Activated CD4-positive, alpha-beta T cell treated with anti-CD3 and anti-CD28 coated beads, Interleukin-2, amount 10 ng/mL, durations not matched to agents 24 days and 14 days (primary cell): ENCODE results near the gene CPM. TPM values are rescaled to one million over a fixed set of nuclear protein-coding genes. Genes with fewer than 3 reads are reported as not detected.

ENCODE experiments used
- DNase-seq: peaks from one replicate; pipeline ENCODE4 v3.0.0; 2022
- H3K27ac Mint-ChIP-seq: one replicate; pipeline ENCODE4 v1.8.0; 2022; ENCODE audit warnings: mild to moderate bottlenecking, mixed read lengths
- H3K27me3 Mint-ChIP-seq: one replicate; pipeline ENCODE4 v1.8.0; 2022; ENCODE audit warnings: mixed read lengths
- H3K36me3 Mint-ChIP-seq: one replicate; pipeline ENCODE4 v1.8.0; 2022; ENCODE audit warnings: low read depth, mild to moderate bottlenecking, mixed read lengths
- H3K4me1 Mint-ChIP-seq: one replicate; pipeline ENCODE4 v1.8.0; 2021; ENCODE audit warnings: mixed read lengths
- H3K4me3 Mint-ChIP-seq: one replicate; pipeline ENCODE4 v1.8.0; 2022; ENCODE audit warnings: mild to moderate bottlenecking, moderate library complexity, mixed read lengths
- H3K9me3 Mint-ChIP-seq: one replicate; pipeline ENCODE4 v1.8.0; 2021; ENCODE audit warnings: mixed read lengths
- intact Hi-C: fragments of 100-400 bp; cut with micrococcal nuclease; formaldehyde crosslinking; loops from one replicate; pipeline ENCODE4 v1.15.1; 2023
- total RNA-seq: library from RNA; stranded (reverse); gene quantifications from 2 replicates; pipeline ENCODE4 v1.2.3, GENCODE V29; 2022

CPM gene
- 63.5 and 76.5 TPM in 2 replicates for total RNA-seq

DNA sequence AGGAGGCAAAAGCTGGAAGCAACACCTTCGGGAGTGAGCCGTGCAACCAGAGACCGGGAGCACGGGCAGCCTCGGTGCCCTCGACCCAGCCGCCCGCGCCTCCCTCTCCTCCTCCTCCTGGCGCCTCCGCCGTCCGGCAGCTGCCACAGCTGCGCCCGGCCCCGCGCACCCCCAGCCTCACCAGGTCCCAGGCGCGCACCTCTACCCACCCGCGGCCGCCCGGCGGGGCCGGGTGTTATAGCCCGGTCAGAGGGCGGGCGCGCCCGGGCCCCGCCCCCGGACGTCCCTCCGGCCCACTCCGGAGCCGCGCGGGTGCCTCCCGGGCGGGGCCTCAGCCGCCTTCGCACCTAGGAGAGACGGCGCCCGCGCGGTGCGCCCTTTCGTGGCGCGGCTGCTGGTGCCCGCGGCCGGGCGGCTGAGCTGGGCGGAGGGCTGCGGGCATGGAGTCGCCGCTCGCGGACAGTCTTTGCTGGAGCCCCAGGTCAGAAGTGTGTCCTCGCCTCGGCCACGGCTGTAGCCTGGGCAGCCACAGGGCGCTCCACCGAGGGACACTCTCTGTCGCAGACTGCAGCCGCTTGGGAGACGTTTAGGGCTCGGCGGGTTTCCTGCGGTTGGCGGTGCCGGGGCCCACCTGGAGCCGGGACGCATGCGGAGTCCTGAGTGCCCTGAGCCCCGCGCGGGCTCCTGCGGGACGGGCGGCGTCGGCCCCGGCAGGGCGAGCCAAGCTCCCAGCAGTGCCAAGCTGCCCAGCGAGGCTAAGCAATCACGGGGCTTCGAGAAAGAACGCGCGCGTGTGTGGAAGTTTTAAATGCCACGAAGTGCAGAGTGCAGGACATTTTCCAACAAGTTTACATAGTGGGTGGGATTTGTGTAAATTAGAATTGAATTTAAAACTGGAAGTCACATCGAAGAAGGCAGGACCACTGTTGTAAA lies at the start of gene CPM:
Gene CPM, minus strand, starts transcription at position 211 of the 933 bp plus-strand sequence. CDS start 334 bp downstream, outside the sequence.
- intact Hi-C loops, result loop anchor here (1.0 to 5.0 kb wide), 5 partner anchors 13 to 137 kb away; no protein-coding TSS in a partner anchor
- peaks cover 2% of the 10 kb centered on the region for H3K27me3 Mint-ChIP-seq
- peak within 1 kb of the TSS; percentile 94 for H3K4me3 Mint-ChIP-seq
- peaks cover 2% of the 10 kb centered on the region for H3K9me3 Mint-ChIP-seq
- H3K27ac Mint-ChIP-seq, result peak within 1 kb of the TSS; percentile 85
- DNase-seq, result peak; percentile 96
- peaks cover 24% of the 10 kb centered on the region for H3K36me3 Mint-ChIP-seq
- peaks cover 19% of the 10 kb centered on the region for H3K4me1 Mint-ChIP-seq

DNA sequence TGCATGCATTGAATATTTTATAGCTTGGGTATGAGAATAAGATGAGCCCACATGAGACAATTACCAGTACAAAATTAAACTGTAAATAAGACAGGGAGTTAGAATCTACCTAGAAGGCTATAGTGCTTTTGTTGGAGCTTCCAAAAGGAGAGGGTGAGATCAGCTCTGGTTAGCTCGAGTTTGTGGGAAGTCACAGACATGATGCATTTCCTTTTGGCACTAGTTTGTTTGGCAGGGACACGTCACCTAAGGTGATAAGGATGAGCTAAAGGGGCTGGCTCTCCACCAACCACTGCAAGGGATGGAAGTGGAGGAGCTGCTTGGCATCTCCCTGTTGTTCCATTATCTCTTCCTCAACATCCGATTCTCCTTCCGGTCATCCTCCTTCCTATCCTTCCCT lies 48.5 kb upstream of the CPM start:
- no peak for DNase-seq
- intact Hi-C loops, result no loop called here
- Mint-ChIP-seq H3K27ac (no peak overlapping the region), H3K9me3 (peaks cover 23% of the 10 kb centered on the region), H3K36me3 (peaks cover 2% of the 10 kb centered on the region), H3K4me3 (no peak overlapping the region), H3K4me1 (peaks cover 6% of the 10 kb centered on the region), H3K27me3 (no peaks in the 10 kb centered on the region)

DNA sequence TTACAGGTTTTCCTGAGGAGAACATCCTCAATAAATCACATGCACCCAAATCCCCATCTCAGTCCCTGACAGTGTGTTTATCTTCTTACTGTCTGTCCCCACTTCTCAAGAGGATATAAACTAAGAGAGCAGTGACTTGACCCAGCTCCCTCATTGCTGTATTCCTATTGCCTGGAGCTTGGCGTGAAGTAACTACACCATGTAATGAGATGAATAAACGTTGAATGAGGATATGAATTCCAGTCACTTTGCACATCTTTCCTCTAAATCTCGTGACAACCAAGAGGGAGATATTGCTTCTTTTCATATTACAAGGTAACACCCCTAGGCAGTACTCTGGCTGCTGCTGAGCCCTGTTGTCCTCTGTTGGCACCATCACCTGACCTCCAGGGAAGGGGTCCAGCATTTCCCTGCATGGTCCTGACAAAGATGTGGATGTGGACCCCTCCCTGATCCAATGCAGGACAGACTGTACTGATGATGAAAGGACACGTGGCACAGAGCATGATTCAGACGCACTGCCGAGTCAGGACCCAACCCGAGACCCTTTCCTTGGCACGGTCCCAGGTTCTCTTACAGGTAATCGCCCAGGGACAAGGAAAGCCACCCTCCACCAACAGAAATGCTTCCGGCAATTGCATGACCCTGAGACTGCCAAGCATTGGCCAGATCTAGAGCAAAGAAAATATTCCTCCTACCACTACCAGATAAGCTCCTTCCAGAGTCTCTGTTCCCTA lies 47.7 kb upstream of the CPM start:
- intact Hi-C loops, result no loop called here
- H3K27ac Mint-ChIP-seq, result no peak overlapping the region
- no peak overlapping the region for H3K4me3 Mint-ChIP-seq
- peaks cover 23% of the 10 kb centered on the region for H3K9me3 Mint-ChIP-seq
- no peak for DNase-seq
- H3K27me3 Mint-ChIP-seq, result no peaks in the 10 kb centered on the region
- H3K36me3 Mint-ChIP-seq, result peaks cover 2% of the 10 kb centered on the region
- H3K4me1 Mint-ChIP-seq, result peaks cover 6% of the 10 kb centered on the region

DNA sequence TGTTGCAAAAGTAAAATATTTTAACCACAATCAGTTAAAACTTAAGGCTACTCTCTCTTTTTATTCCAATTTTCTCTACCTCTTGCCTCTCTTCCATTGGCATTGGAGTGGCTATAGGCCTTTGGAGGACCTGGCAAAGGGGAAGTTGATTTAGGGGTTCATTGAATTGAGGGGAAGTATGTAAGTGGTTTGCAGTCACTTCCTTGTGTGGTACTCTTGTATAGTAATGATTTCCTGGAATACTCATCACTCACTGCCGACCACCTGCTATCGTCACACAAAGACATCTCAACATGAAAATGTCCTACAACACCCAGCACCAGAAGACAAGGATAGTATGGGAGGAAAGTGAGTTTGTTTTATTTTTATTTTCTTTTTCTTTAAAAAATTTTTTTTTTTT lies 45.7 kb upstream of the CPM start:
- Mint-ChIP-seq H3K4me3 (no peak overlapping the region), H3K36me3 (peaks cover 2% of the 10 kb centered on the region), H3K27ac (no peak overlapping the region), H3K9me3 (peaks cover 20% of the 10 kb centered on the region), H3K4me1 (peaks cover 6% of the 10 kb centered on the region), H3K27me3 (no peaks in the 10 kb centered on the region)
- no peak for DNase-seq
- intact Hi-C loops, result no loop called here

GRCh38 chr12:68977909-68978610 lies 45.1 kb upstream of the CPM start:
- Mint-ChIP-seq H3K36me3 (peaks cover 2% of the 10 kb centered on the region), H3K27ac (no peak overlapping the region), H3K4me1 (peaks cover 6% of the 10 kb centered on the region), H3K27me3 (no peaks in the 10 kb centered on the region), H3K9me3 (peaks cover 20% of the 10 kb centered on the region), H3K4me3 (no peak overlapping the region)
- intact Hi-C loops, result no loop called here
- DNase-seq, result no peak

DNA sequence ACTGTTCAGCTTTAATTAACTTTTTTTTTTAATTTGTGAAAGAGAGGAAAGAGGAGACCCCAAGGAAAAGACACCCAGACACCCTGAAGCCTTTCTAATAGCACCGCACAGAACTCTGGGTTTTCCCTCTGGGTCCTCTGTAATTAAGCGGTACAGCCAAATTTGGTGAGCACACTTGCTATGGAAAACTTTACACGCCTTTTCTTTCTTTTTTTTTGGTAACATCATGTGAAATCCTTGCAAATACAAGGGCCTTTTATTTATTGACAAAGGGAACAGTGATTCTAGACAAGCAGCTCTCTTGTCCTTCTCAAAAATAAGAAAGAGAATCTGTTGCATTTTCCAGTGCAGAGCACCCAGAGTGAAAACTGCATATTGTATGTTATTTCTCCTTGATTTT lies 44.4 kb upstream of the CPM start:
- no peak overlapping the region for H3K4me3 Mint-ChIP-seq
- peaks cover 6% of the 10 kb centered on the region for H3K4me1 Mint-ChIP-seq
- no peak for DNase-seq
- no peak overlapping the region for H3K27ac Mint-ChIP-seq
- H3K27me3 Mint-ChIP-seq, result no peaks in the 10 kb centered on the region
- intact Hi-C loops, result no loop called here
- peaks cover 2% of the 10 kb centered on the region for H3K36me3 Mint-ChIP-seq
- H3K9me3 Mint-ChIP-seq, result peaks cover 16% of the 10 kb centered on the region

DNA sequence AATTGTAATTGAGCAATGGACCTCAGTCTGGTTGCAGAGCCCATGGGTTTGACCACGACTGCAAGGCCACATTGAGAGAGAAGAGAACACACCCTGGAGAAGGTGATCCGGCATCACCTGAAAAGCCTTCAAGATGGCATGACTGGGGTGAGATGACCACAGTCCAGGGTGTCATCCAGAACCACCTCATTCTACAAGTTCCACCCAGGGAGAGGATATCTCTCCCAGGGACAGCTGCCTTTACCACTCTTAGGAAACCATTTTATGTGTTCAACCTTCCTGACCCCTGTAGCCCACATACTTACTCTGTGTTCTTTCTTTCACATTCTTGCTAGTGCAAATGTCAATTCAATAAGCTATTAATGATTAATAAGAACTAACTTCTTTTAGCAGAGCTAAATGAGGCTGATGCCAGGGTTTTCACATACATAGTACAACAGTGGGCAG lies 43.4 kb upstream of the CPM start:
- no peak for DNase-seq
- no peaks in the 10 kb centered on the region for H3K27me3 Mint-ChIP-seq
- no peak overlapping the region for H3K4me3 Mint-ChIP-seq
- H3K4me1 Mint-ChIP-seq, result peaks cover 5% of the 10 kb centered on the region
- intact Hi-C loops, result no loop called here
- peaks cover 2% of the 10 kb centered on the region for H3K36me3 Mint-ChIP-seq
- no peak overlapping the region for H3K27ac Mint-ChIP-seq
- H3K9me3 Mint-ChIP-seq, result peaks cover 11% of the 10 kb centered on the region

DNA sequence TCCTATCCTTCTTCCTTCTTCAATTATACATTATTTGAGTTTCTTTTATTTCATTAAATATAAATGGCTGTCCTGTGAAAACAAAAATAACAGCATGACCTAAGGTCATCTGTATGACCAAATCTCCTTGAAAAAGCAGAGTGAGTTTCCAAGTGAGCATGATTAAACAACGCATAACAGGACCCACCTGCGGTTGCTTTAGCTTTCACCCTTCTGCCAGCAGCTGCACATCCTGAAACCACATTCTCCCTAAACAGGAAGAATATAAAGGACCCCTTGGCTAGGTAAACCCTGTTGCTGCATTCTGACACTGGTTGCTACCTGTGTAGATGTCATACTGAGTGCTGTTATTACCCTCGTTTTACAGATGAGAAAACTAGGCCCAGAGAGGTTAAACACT lies 42.8 kb upstream of the CPM start:
- Mint-ChIP-seq H3K27me3 (no peaks in the 10 kb centered on the region), H3K4me1 (peaks cover 5% of the 10 kb centered on the region), H3K9me3 (peaks cover 5% of the 10 kb centered on the region), H3K36me3 (peaks cover 2% of the 10 kb centered on the region), H3K27ac (no peak overlapping the region), H3K4me3 (no peak overlapping the region)
- no peak for DNase-seq
- intact Hi-C loops, result no loop called here

DNA sequence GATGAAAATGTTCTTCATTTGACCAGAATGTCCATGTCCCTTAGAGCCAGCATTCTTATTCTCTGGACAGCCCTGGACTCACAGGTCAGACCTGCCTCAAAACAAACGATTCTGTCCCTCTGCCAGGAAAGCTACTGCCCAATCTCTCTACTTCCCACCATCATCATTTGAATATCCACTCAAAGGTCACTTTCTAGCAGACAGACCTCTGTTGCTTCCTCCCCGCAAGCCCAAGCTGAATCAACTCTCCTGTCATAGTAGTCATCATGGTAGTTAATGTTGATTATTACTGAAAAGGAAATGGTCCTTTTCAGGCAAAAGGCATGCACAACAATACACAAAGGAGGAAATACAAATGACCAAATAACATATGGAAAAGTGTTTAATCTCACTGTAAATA lies 39.6 kb upstream of the CPM start:
- DNase-seq, result no peak
- intact Hi-C loops, result no loop called here
- Mint-ChIP-seq H3K27me3 (no peaks in the 10 kb centered on the region), H3K36me3 (no peaks in the 10 kb centered on the region), H3K4me1 (no peaks in the 10 kb centered on the region), H3K4me3 (no peak overlapping the region), H3K9me3 (no peaks in the 10 kb centered on the region), H3K27ac (no peak overlapping the region)

DNA sequence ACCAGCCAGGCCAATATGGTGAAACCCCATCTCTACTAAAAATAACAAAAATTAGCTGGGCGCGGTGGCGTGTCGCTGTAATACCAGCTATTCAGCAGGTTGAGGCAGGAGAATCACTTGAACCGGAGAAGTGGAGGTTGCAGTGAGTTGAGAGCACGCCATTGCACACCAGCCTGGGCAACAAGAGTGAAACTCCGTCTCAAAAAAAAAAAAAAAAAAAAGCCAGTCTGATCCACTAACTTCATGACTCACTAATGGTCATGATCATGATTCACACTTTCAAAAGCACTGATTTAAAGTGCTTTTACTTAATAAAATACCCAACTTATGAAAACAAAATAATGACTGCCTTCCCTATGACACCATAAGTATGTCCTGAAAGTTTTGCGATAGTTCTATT lies 38.4 kb upstream of the CPM start:
- H3K27ac Mint-ChIP-seq, result no peak overlapping the region
- DNase-seq, result no peak
- no peaks in the 10 kb centered on the region for H3K27me3 Mint-ChIP-seq
- no peaks in the 10 kb centered on the region for H3K36me3 Mint-ChIP-seq
- H3K9me3 Mint-ChIP-seq, result peaks cover 1% of the 10 kb centered on the region
- no peaks in the 10 kb centered on the region for H3K4me1 Mint-ChIP-seq
- H3K4me3 Mint-ChIP-seq, result no peak overlapping the region
- intact Hi-C loops, result no loop called here

- intact Hi-C loops, result no loop called here
- Mint-ChIP-seq H3K4me3 (no peak overlapping the region), H3K27me3 (no peaks in the 10 kb centered on the region), H3K36me3 (no peaks in the 10 kb centered on the region), H3K4me1 (no peaks in the 10 kb centered on the region), H3K9me3 (peaks cover 6% of the 10 kb centered on the region), H3K27ac (no peak overlapping the region)
- DNase-seq, result no peak
Observed at GRCh38 chr12:68970951-68971350, 38.0 kb upstream of the CPM start.

GRCh38 chr12:68970306-68970705 lies 37.3 kb upstream of the CPM start:
- Mint-ChIP-seq H3K36me3 (no peaks in the 10 kb centered on the region), H3K27ac (no peak overlapping the region), H3K4me3 (no peak overlapping the region), H3K9me3 (peaks cover 8% of the 10 kb centered on the region), H3K27me3 (no peaks in the 10 kb centered on the region), H3K4me1 (no peaks in the 10 kb centered on the region)
- no peak for DNase-seq
- intact Hi-C loops, result no loop called here

DNA sequence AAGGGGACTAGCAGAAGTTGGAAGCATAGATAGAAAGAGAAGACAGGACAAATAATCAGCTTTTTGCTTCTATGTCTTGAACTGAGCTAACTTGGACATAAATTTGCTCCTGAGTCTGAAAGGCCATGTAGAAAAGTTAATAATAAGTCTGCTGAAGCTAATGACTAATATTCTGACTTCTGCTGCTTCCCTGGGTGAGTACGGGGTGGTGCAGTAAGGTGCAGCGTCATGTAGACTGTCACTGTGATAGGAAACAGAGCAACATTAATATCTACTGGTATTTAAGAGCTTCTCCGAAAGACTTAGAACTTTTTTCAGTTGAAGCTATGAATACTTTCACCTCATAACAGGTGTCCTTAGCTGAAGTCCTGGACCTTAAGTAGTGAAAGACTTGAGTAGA lies 34.1 kb upstream of the CPM start:
- Mint-ChIP-seq H3K27me3 (no peaks in the 10 kb centered on the region), H3K36me3 (peaks cover 9% of the 10 kb centered on the region), H3K9me3 (peaks cover 28% of the 10 kb centered on the region), H3K27ac (no peak overlapping the region), H3K4me1 (peaks cover 25% of the 10 kb centered on the region), H3K4me3 (no peak overlapping the region)
- intact Hi-C loops, result no loop called here
- DNase-seq, result no peak
